GM21381 (cell line): Measurements from ENCODE around the gene TRAP1.
"Not testable (repeated sequence)": the region's sequence is repeated elsewhere in the genome, so short reads cannot be mapped to it uniquely, and the experiment has no call there.

Experiments used
- ATAC-seq: cut with Tn5 transposase; IDR thresholded peaks from one replicate; pipeline ENCODE4 v1.9.1; 2021; ENCODE audit warnings: mild to moderate bottlenecking, moderate library complexity; ENCODE audit not compliant: unreplicated experiment

TRAP1 gene

DNA sequence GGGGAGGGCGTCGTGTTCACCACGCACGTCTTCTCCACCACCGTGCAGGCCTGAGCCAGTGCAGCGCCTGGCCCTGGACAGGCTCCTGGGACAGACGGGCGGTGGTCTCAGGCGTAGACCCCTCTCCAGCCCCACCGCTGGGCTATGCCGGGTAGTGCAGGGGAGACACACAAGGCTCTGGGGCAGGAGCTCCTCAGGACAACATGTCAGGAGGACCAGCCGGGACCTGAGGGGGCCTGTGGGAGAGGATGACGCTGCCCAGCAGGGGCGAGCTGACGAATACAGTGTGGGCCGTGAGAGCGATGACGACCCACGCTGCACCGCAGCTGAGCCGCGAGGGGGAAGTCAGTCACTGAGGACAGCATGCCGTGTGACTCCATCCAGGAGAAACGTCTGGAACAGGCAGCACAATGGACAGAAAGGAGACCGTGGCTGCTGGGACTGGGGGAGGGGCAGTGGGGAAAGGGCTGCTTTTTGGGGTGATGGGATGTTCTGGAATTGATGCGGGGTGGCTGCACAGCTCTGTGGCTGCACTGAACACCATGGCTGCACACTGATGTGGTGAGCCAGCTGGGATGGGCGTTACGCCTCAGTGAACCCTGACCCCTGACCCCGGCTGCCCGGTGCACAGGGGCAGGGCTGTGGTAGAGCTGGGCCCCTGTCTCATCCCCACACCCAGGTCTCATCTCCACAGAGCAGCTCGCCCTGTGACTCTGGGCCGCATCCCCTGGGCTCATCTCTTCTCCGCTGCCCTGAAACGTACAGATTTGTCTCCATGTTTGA lies 42.6 kb downstream of the TRAP1 start:
- ATAC-seq: no peak

DNA sequence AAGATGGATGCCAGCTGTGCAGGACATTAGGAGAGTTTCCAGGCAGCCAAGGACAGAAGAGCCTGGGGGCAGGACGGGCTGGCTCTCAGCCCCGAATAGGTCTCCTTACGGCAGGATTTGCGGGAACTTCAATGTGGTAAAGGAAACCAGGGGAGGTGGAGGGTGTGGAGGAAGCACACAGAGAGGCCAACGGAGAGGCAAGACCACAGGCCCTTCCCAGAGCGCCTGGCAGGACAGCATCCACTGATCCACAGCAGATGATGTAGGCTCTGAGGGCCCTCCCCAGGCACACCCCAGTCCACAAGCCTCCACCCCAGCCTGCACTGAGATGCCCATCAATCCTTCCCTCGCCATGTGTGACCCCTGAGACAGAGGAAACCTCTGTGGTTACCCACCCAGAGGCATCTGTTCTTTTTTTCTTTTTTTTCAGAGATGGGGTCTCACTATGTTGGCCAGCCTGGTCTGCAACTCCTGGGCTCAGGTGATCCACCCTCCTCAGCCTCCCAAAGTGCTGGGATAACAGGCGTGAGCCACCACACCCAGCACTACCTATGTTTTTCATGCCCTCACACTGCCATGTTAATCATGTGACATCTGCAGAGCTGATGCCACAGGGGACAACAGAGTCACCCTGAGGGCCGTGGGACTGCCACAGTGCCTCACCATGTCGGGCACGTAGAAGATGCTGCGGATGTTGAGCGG lies 43.5 kb downstream of the TRAP1 start:
- no peak for ATAC-seq

- no peak for ATAC-seq
Measured at GRCh38 chr16:3673201-3673600, 44.1 kb downstream of the TRAP1 start.

- ATAC-seq: no peak
Measured at GRCh38 chr16:3672571-3673041, 44.7 kb downstream of the TRAP1 start.

DNA sequence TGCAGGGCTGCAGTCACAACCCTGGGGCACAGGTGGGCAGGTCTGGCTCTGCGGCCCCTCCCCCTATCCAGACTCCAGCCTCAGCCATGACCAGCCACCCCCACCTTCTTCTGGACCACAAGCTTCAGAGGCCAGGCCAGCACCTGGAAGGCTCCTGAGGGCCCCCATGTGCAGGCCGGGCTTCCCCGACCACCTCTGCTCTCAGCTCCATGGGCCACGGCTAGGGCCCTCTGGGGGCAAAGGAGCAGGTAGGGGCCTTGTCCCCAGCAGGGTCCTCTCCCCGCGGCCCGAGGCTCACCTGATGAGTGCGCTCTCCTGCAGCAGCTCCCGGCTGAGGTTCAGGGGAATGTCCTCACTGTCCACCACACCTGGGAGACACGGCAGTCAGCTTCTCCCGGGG lies 45.9 kb downstream of the TRAP1 start:
- ATAC-seq: no peak

GRCh38 chr16:3670711-3671110 lies 46.6 kb downstream of the TRAP1 start:
- no peak for ATAC-seq

- no peak for ATAC-seq
Measured at GRCh38 chr16:3669082-3669481, 48.2 kb downstream of the TRAP1 start.

GRCh38 chr16:3668626-3669025 lies 48.7 kb downstream of the TRAP1 start:
- no peak for ATAC-seq

GRCh38 chr16:3665508-3665907 lies 51.8 kb downstream of the TRAP1 start:
- ATAC-seq: no peak

GRCh38 chr16:3664187-3664896 lies 53.0 kb downstream of the TRAP1 start:
- no peak for ATAC-seq

DNA sequence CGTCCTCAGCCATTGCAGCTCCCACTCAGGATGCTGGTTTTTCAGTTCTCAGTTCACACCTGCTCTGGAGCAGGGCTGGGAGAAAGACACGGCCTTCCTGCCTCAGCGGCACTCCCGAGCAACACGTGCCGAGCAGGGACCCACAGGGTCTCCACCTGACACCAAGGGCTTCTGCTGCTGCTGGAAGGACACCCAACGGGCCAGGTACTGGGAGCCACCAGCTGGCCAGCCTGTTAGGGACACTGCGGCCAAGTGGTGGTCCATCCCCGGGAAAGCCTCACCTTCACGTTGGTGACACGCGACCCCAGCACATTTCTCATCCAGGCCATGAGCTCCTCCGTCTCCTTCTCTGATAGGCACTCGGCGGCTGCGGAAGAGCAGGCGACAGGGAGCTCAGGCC lies 54.7 kb downstream of the TRAP1 start:
- ATAC-seq: no peak

DNA sequence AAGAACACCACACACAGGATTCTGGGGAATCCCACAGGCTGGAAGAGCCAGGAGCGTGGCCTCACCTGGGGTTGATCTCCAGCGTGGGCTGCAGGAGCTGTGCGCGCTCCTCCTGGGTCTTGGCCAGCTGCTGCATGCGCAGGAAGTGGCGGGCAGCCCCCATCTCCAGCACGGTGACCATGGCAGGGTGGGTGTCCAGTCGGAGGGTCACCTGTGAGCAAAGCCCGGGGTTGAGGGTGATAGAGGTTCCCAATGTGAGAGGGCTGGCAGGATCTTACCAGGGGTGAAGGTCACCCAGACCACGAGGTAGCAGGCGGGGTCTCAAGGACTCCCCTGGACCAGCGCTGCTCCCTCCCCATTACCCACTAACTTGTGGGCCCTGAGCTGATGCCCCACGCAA lies 55.4 kb downstream of the TRAP1 start:
- ATAC-seq: no peak

GRCh38 chr16:3661311-3661710 lies 56.0 kb downstream of the TRAP1 start:
- no peak for ATAC-seq

- ATAC-seq: no peak
Measured at GRCh38 chr16:3659251-3659650, 58.1 kb downstream of the TRAP1 start.

GRCh38 chr16:3656491-3657468 lies 60.5 kb downstream of the TRAP1 start:
- ATAC-seq: no peak

GRCh38 chr16:3656160-3656490 lies 61.2 kb downstream of the TRAP1 start:
- not testable (repeated sequence) for ATAC-seq

DNA sequence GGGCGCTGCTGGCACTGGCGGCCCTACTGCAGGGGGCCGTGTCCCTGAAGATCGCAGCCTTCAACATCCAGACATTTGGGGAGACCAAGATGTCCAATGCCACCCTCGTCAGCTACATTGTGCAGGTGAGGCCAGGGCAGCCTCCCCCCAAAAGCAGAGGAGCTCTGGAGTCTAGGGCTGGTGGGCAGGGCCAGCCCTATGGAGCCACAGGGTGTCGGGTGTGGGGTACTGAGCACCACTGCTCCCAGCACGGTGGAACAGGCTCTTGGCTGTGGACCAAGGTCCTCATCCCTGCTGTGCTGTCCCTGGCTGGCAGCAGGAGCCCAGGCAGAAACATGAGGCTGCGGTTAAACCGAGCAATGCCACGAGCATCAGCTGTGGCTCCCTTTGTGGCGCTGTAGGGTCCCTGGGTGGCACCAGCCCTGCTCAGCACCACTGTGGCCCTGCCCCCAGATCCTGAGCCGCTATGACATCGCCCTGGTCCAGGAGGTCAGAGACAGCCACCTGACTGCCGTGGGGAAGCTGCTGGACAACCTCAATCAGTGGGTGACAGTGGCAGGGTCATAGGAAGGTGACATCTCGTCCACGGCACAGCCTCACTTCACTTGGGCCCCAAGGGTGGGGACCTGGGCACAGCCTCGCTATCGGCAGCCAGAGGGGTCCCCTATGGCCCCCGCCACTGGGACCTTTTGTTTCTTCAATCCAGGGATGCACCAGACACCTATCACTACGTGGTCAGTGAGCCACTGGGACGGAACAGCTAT lies 61.7 kb downstream of the TRAP1 start:
- ATAC-seq: no peak

GRCh38 chr16:3655030-3655395 lies 62.3 kb downstream of the TRAP1 start:
- no peak for ATAC-seq

GRCh38 chr16:3654249-3654991 lies 62.9 kb downstream of the TRAP1 start, which contains the start of gene DNASE1:
Gene DNASE1, plus strand, starts transcription at chr16:3654691. Its CDS starts 683 bp downstream, at chr16:3655374.
- no peak for ATAC-seq
